Muscle of arm (tissue), 12 donors: Measurements from ENCODE around the gene KIRREL1. TPM values are rescaled to one million over a fixed set of nuclear protein-coding genes. Genes with fewer than 3 reads are reported as not detected.
A peak's percentile ranks its signal among the peaks of the same experiment; 100 is the strongest.
"Not testable (repeated sequence)": the region's sequence is repeated elsewhere in the genome, so short reads cannot be mapped to it uniquely, and the experiment has no call there.

Source experiments
- DNase-seq: peaks from one replicate; pipeline ENCODE4 v3.0.0-alpha.2; 2013
- polyA plus RNA-seq, 12 donors: library from polyadenylated mRNA; unstranded; fragments of 120-200 nt; gene quantifications; one replicate each; pipeline ENCODE4 v1.2.1, GENCODE V29; 2013; ENCODE audit not compliant: insufficient read length in 12 of 12

The KIRREL1 gene
- polyA plus RNA-seq, 12 donors = 21.9 to 52.4 (median 32.0) TPM; not detected in 1

GRCh38 chr1:158102881-158103674 lies 109.6 kb downstream of the KIRREL1 start:
- DNase-seq = no peak

- no peak for DNase-seq
These were observed 110.5 kb downstream of the KIRREL1 start for GRCh38 chr1:158103861-158104522.

- DNase-seq = no peak
These were observed 111.4 kb downstream of the KIRREL1 start for GRCh38 chr1:158104891-158105290.

- no peak for DNase-seq
These were observed 112.1 kb downstream of the KIRREL1 start for GRCh38 chr1:158105352-158106095.

GRCh38 chr1:158107916-158108315 lies 114.5 kb downstream of the KIRREL1 start:
- DNase-seq = no peak

- DNase-seq = no peak
These were observed 119.7 kb downstream of the KIRREL1 start for GRCh38 chr1:158112994-158113758.

- DNase-seq = no peak
These were observed 120.3 kb downstream of the KIRREL1 start for GRCh38 chr1:158113759-158114127.

- DNase-seq = no peak
These were observed 121.7 kb downstream of the KIRREL1 start for GRCh38 chr1:158115126-158115525.

- no peak for DNase-seq
These were observed 123.1 kb downstream of the KIRREL1 start for GRCh38 chr1:158116311-158117167.

- DNase-seq = no peak
These were observed 124.6 kb downstream of the KIRREL1 start for GRCh38 chr1:158117854-158118704.

GRCh38 chr1:158118713-158119402 lies 125.4 kb downstream of the KIRREL1 start:
- DNase-seq = no peak

GRCh38 chr1:158119976-158120653 lies 126.7 kb downstream of the KIRREL1 start:
- no peak for DNase-seq

- DNase-seq = peak; percentile 29
These were observed 128.3 kb downstream of the KIRREL1 start for GRCh38 chr1:158121604-158122254.

- DNase-seq = no peak
These were observed 129.5 kb downstream of the KIRREL1 start for GRCh38 chr1:158122833-158123388.

- DNase-seq = no peak
These were observed 130.6 kb downstream of the KIRREL1 start for GRCh38 chr1:158124034-158124433.

- DNase-seq = peak; percentile 92
These were observed 131.6 kb downstream of the KIRREL1 start for GRCh38 chr1:158124999-158125398.

- no peak for DNase-seq
These were observed 133.0 kb downstream of the KIRREL1 start for GRCh38 chr1:158126425-158126824.

GRCh38 chr1:158128531-158128930 lies 135.1 kb downstream of the KIRREL1 start:
- not testable (repeated sequence) for DNase-seq
